ENCODE measurements around the gene E2F2. TPM values are rescaled to one million over a fixed set of nuclear protein-coding genes. Genes with fewer than 3 reads are reported as not detected.
"Not testable (repeated sequence)": the region's sequence is repeated elsewhere in the genome, so short reads cannot be mapped to it uniquely, and the experiment has no call there.

E2F2 gene
- total RNA-seq, 1 experiment from 2014 or later: 4.7 TPM

GRCh38 chr1:23546897-23547584 is 16.0 kb upstream of the E2F2 start:
- DNase-seq (ENCODE audit: low spot score): no peak

GRCh38 chr1:23545851-23546250 is 14.8 kb upstream of the E2F2 start:
- no peak for DNase-seq (ENCODE audit: low spot score)

- DNase-seq (ENCODE audit: low spot score): peak; percentile 86
Observed at GRCh38 chr1:23544444-23545389, 13.7 kb upstream of the E2F2 start.

- DNase-seq (ENCODE audit: low spot score): no peak
Observed at GRCh38 chr1:23543707-23544443, 12.8 kb upstream of the E2F2 start.

GRCh38 chr1:23542940-23543339 is 11.9 kb upstream of the E2F2 start:
- DNase-seq (ENCODE audit: low spot score): not testable (repeated sequence)

- DNase-seq (ENCODE audit: low spot score): peak; percentile 97
Observed at GRCh38 chr1:23539698-23540266, 8.7 kb upstream of the E2F2 start.

GRCh38 chr1:23537296-23537973 is 6.4 kb upstream of the E2F2 start:
- DNase-seq (ENCODE audit: low spot score): no peak

- no peak for DNase-seq (ENCODE audit: low spot score)
Observed at GRCh38 chr1:23533246-23534023, 2.4 kb upstream of the E2F2 start.

- DNase-seq (ENCODE audit: low spot score): no peak
Observed at GRCh38 chr1:23531562-23532094, 595 bp upstream of the E2F2 start.

- no peak for DNase-seq (ENCODE audit: low spot score)
Observed at GRCh38 chr1:23530087-23530746, 816 bp downstream of the E2F2 start.

- DNase-seq (ENCODE audit: low spot score): no peak
Observed at GRCh38 chr1:23529146-23530086, 1.6 kb downstream of the E2F2 start.

- peak; percentile 85 for DNase-seq (ENCODE audit: low spot score)
Observed at GRCh38 chr1:23528250-23528978, 2.6 kb downstream of the E2F2 start.

GRCh38 chr1:23527900-23528249 is 3.2 kb downstream of the E2F2 start:
- no peak for DNase-seq (ENCODE audit: low spot score)

- no peak for DNase-seq (ENCODE audit: low spot score)
Observed at GRCh38 chr1:23527366-23527765, 3.7 kb downstream of the E2F2 start.

- no peak for DNase-seq (ENCODE audit: low spot score)
Observed at GRCh38 chr1:23526329-23527041, 4.5 kb downstream of the E2F2 start.

- DNase-seq (ENCODE audit: low spot score): no peak
Observed at GRCh38 chr1:23525558-23526250, 5.3 kb downstream of the E2F2 start.

All from HT-29 (cell line).